ENCODE measurements around the gene TPD52L3.
A peak's percentile ranks its signal among the peaks of the same experiment; 100 is the strongest.

Gene TPD52L3

DNA sequence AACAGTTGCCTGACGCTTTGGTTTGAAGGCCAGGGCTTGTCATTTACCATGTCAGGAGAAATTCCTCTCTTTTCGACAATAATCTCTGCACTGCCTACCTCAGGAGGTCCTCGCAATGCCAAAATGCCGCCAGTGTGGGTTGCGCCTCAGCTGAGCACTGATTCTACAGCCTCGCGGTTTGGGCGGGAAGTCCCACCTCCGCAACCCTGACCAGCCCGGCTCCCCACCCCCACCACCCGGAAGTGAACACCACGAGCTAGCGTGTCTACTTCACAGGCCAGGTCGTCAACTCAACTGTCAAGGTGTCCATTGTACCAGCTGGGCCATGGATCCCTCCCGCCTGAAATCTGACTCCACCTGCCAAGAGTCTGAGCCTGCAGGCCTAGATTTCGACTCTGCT, at the start of gene TPD52L3:
TPD52L3 (plus strand) TSS at position 273 of the 400 bp plus-strand sequence. CDS start 221 bp downstream, outside the sequence.
- no peak for DNase-seq

DNA sequence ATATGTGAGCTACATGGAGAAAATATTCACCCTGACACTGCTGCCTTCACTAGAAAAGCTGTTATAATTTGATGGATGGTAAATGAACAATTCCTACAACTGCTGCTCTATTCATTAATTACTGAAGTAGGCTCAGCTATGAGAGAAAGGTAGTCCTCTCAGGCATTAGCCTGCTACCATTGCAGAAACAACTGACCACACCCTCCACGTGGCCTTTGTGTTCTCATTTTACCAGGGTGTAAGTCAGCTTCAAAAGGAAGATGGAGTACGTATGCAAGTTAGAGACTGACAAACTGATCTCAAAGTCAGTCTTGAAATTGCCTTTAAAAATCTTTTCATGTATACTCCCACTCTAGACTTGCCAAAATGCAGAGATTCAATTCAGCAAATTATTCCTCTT, 26.3 kb upstream of the TPD52L3 start:
- DNase-seq: no peak

DNA sequence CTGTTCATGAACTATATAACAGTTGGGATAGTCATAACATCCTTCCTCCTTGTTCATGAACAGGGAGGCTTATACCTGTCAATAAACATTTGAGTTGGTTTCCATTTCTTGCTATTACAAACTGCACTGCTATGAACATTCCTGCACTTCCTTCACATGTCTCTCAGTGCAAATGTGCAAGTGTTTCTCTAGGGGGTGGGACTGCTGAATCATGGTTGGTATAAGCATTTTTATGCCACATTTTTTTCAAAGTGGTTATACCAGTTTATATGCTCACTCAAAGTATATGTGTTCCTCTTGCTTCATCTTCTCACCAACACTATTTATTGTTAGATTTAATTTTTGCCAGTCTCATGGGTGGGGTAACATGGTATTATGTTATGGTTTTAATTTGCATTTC, 25.8 kb upstream of the TPD52L3 start:
- no peak for DNase-seq

DNA sequence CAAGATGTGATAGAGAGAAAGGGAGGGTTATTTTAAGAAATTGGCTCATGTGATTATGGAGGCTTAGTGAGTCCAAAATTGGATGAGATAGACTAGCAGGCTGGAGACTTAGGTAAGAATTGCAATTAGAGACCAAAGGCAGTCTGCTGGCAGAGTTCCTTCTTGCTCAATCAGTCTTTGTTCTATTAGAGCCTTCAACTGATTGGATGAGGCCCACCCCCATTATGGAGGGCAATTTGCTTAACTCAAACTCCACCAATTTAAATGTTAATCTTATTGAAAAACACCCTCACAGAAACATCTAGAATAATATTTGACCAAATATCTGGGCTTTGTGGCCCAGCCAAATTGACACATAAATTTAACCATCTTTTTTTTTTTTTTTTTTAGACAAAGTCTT, 23.9 kb upstream of the TPD52L3 start:
- DNase-seq: no peak

DNA sequence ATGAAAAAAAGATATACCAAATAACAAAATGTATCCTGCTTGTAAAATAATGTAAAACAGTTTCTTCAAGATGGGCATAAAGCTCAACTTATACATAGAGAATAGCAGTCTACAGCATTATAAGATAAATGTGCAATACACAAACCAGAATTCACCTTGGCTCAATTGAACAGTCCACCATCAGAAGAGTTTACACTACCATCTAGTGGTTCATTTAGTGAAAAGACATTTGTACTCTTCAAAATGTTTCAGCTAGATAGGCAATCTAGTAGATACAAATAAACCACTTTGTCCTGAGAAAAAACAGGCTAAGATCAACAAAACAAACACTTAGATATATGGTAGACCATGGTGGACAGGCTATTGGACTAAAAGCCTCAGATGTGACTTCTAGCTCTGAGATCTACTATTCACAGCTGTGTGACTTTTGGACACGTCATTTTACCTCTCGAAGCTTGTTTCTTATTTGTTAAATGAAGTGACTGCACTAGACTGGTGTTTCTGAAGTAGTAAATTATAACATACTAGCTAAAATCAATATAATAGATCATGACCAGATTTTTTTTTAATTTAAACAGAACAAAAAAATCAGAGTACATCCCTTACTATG, 22.1 kb upstream of the TPD52L3 start:
- DNase-seq: no peak

DNA sequence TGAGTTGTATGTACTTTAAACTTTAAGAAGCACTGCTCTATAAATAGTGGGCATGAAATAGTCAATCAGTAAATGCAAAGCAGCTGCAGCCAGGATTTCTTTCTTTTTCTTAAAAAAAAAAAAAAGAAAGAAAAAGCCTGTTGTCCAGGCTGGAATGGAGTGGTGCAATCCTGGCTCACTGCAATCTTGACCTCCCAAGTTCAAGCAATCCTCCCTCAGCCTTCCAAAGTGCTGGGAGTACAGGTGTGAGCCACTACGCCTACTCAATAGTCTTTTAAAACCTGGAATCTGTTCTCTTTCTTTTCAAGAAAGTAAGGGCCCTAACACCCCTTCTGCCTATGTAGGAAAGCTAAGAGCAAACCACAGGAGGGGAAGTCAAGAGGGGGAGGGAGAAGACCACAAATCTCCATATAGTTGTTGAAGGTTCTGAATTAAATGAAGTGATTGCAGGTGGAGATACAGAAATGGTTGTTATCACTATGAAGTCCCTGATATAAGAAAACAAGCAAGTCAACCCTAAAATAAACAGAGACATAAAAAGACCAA, 20.6 kb upstream of the TPD52L3 start:
- DNase-seq: no peak

DNA sequence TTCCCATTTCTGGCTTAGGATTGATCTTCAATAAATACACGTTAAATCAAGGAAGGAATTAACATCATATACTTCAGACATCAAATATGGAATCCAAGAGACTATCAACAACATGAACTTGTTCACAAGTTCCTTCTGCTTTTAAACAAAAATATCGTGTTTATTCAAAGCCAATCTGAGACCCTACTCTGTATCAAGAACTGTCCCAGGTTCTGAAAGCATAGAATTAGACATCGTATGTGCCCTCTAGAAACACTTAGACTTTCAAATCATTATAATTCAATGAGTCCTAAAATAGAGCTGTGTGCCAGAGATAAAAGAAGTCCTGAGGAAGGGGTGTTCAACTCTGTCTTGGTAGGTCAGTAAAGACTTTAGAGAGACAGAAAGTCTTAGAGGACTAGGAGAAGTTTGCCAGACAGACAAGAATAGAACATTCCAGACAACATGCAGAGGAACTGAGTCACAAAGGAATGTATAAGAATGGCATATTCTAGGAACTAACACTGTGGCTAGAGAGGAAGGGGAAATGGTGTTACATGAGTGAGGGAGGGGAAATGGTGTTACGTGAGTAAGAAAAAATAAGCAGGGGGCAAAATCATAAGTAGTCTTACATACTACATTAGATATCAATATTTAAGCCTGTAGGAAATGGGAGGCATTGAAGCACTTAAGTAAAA, 2.9 kb downstream of the TPD52L3 start:
- no peak for DNase-seq

DNA sequence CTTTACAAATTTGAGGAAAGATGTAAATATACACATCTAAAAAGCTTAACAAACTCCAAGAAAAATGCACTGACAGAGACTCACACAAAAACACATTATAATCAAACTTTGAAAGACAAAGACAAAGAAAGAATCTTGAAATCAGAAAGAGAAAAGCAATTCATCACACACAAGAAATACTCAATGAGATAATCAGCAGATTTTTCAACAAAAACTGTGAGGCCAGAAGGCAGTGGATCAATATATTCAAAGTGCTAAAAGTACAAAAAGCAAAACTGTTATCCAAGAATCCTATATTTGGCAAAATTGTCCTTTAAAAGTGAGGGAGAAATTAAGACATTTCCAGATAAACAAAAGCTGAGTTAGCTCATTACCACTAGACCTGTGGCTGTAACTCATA, 6.1 kb downstream of the TPD52L3 start:
- DNase-seq: no peak

DNA sequence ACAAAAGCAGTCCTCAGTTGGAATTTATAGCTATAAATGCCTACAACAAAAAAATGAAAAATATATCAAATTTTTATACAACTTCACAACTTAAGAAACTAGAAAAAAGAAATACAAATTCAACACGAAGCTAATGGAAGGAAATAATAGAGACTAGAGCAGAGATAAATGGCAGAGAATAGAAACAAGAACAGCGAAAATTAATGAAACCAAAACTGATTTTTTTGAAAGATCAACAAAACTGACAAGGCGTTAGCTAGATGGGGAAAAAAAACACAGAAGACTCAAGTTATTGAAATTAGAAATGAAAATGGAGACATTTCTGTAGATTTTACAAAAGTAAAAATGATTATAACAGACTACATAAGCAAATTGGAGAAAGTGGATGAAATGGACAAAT, 20.6 kb downstream of the TPD52L3 start:
- DNase-seq: no peak

DNA sequence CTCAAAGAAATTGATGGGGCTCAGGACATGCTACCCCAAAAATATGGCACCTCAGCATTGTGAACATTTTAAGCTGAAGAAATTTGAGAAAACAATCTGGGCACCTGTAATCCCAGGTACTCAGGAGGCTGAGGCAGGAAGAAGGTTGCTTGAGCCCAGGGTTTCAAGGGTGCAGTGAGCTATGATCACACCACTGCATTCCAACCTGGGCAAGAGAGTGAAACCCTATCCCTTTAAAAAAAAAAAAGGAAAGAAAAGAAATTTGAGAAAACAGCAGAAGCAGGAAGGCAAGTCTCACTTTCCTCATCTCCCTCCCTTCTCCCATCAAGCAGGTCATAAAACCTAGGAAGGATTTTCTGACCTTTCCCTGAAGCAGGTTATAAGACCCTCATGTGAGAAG, 23.6 kb downstream of the TPD52L3 start:
- DNase-seq: no peak

DNA sequence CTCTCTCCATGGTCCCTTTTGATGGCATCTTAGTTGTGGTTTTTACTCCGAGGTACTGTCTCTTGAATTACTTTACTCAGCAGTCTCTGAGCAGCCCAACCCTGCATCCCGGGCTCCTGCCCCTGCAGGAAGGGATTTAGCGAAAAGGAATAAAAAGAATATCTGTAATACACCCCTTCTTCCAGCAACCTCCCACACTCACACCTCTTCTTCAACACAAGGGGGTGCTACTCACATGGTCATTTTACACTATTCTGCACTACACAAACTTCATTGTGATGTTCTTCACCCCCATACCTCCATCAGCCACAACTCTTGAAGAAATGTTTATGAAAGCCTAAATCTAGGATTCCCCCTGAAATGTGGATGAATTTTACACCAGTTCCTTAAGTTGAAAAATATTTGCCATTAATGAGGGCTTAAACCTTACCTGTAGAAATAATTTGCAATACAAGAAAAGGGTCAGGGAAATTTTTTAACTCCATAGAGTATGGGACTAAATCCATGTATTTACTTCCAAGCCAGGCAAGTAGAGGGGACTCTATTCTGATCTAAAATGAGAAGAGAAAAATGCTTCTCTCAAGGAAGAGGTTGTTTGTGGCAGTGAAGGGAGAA, 26.0 kb downstream of the TPD52L3 start:
- peak; percentile 36 for DNase-seq

DNA sequence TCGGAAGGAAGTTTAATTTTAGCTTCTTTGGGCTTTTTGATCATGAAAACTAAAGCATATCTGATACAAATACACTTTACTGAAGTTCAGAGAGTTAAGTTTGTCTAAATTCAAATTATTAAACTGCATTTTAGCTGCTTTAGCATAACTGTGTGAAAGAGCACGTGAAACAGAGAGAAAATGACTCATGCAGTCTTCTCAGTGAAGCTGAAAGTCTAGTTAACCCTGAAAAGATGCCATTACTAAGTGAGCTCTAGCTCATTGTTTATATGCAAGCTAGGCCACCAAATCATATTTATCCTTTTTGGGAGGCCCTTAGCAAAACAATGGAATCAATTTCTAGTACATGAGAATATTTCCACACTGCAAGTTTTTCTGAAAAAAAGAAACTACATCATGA, 27.6 kb downstream of the TPD52L3 start:
- DNase-seq: no peak

DNA sequence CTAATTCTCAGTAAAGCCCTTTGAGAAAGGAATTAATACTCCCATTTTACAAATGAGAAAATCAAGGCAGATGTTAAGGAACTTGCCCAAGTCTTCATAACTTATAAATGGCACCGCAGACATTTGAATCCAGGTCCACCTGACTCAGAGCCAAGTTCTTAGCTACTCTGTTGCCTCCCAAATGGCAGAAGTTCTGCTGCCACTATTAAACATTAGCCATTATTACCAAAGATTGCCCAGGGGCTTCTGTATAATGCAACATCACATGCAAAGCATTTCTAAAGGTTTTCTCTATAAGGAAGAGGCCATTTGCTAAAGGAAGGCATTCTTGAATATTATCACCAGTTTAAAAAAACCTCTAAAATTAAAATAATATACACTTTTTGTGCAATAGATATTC, 28.3 kb downstream of the TPD52L3 start:
- DNase-seq: no peak

DNA sequence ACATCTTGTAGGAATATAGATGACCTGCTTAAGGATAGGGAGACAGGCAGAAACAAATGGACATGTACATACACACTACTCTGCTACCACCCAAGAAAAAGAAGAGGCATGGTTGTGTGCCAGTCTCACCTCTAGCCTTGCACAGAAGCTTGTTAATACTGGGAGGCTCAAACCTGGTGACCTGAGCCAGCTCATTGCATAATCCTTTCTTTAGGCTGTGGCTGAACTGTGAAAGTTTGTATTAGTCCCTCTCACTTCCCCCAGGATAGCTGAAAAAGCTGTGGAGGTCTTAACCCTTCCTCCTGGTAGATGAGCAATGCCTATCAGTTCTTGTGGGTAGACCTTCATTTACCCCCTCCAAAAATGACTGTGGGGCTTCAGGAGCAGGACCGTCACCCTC, 28.7 kb downstream of the TPD52L3 start:
- no peak for DNase-seq

DNA sequence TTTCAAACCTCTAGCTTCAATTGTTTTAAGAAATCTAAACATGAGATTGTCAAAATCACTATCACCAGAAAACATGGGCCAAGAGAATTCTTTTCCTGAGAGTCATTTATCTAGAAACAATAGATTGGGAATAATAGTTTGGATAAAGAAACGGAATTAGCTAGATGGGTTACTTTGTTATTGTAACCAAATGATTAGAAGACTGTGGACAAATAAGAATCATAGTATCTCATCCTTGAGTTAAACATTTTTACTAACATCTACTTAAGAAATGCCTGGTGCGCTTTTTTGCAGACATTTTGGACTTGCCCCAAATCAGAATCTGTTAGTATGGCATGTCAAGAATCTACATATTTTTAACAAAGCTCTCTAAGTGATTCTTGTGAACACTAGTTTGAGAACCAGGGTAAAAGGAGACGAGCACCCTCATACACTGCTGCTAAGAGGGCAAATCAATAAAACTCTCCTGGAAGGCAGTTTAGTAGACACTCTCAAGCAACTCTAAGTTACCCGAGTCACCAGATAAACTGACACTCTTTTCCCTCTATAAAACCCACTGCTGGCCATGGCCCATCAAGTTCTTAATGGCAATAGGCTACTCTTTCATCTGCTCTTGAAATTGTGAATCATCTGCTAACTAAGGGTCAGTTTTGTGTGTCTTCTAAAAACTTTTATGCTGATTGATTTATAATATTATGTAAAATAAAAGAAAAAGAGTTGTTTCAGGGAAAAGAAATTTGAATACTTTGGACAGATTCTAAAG, 39.1 kb downstream of the TPD52L3 start:
- DNase-seq: no peak

DNA sequence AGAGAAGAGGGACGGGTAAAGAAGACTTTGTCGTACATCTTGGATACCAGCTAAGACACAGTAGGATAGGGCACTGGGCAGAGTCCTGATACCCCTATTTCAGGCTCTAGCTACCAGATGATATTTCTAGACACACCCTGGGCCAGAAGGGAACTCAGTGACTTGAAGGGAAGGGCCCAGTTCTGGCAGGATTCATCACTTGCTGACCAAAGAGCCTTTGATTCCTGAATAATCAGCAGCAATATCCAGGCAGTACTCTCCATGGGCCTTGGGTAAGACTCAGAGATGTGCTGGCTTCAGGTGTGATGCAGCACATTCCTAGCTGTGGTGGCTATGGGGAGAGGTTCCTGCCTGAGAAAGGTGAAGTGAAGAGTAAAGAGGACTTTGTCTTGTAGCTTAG, 40.7 kb downstream of the TPD52L3 start:
- no peak for DNase-seq
